Islet precursor cell (in vitro differentiated cells): Measurements from ENCODE around the gene BBX.

Experiments used
- DNase-seq: peaks from one replicate; pipeline ENCODE4 v3.0.0-alpha.2; 2018

The BBX gene

DNA sequence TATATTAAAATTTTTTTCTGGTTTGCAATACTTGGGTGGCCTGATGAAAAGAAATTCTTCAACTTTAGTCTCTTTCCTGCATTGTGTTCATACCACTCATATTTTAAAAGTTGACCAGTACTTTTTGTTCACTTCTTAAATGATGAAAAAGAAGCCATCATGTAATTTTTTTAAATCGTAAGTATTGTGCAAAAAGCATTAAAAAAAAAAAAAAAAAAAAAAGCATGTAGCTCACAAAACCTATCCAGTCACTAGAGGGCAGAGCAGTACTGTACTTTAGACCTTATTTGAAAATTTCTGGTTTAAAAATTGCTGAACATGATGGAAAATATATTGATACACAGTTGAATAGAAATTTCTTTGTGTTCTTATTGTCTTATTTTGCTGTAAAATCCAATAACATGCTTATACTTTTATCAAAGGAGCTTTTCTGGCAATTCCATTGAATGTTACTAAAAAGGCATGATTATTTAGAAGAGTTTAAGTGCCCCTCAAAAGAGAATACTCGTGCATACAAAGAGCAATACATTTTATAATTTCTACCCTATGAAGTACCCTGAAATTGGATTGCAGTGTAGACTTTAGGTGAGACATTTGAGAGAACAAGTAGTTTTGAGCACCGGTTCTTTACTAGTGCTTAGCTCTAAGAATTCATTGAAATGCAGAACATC, 137.7 kb downstream of the BBX start:
- no peak for DNase-seq

DNA sequence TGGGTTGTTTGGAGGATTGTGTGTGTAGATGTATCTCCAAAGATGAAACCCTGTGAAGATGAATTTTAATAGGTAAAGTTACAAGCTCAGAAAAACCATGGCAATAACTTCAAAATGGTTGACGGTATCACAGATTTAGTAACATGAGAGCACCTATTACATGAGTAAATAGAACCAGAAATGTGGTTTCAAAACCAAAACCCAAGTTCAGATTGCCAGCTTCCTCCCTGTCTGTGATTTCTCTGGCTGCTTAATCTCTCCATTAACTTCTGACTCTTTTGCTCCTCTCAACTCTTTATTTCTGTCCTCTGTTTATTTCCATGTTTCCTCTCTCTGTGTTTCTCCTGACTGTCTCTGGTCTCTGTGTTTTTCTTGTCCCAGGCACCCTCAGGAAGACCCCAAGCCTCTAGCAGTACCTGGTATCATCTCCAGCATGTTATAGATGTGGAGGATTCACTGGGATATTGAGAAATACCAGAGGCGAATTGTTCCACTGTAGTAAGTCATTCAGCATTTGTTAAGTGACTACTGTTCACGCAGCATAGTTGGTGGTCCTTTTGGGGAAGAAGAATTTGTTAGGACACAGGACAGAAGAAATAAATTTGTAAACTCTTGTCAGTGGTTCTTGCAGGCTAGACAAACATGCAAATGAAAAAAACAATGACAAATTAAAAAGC, 138.8 kb downstream of the BBX start:
- DNase-seq, result no peak

DNA sequence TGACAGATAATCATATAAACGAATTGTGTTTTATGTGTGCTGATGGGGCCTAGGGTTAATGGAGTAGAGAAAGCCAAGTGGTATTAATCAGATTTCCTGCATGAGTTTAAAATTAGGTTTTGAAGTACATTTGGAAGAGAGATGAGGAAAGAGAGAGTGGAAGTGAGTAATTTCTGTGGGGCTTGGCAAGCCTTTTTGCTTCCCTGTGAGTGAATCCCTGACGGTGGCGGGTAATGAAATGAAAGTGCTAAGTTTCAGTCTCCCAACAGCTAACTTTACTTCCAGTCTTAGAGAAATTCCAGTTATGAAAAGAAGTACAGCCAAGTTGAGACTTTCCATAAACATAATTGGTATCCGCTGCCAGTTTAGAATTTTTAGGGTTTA, 139.4 kb downstream of the BBX start:
- no peak for DNase-seq

DNA sequence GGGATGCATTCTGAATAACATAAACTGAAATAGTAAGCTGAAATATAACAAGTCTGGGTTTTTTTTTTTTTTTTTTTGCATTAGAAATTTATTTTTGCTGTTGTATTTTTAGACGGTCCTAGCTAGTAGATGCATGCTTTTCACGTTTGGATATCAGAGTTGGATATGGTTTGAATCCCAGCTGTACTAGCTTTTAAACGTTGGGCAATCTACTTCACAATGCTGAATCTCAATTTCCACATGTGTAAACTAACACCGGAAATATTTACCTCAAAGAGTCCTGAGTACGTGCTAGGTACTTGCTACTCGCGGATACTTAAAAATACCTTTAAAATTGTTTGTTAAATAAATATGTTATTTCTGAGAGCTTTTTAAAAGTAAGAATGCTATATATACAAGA, 139.8 kb downstream of the BBX start:
- DNase-seq, result no peak

DNA sequence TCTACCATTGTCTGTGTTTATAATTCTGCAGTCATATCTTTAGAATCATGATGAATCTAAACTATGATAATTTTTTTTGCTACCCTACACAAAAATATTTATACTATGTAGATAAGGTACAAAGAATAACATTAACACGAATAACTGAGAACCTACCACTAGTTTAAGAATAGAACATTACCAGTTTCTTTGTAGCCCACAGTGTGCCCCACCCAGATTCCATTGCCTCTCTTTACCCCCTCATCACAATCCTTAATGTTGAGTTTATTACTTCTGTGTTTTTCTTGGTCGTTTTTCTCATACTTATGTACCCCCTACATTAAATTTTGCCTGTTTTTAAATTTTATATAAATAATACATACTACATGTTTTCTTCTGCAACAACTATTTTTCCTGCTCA, 140.5 kb downstream of the BBX start:
- no peak for DNase-seq

DNA sequence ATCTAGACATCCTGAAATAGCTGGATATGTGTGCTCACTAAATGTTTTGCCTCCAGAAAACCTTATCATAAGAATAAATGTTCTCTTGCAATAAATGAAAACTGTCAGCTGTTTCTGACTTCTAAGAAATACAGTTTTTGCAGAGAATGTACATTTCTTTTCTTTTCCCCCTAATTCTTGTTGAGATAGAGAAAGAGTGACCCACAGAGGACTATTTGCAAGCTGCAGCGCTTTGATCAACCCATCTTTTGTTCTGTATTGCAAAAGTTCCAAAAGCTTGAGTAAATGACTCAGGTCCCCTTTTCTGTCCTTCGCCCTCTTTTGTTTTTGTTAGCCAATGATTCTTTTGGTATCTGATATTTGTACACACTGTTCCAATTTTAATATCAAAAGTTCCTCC, 141.9 kb downstream of the BBX start:
- no peak for DNase-seq

DNA sequence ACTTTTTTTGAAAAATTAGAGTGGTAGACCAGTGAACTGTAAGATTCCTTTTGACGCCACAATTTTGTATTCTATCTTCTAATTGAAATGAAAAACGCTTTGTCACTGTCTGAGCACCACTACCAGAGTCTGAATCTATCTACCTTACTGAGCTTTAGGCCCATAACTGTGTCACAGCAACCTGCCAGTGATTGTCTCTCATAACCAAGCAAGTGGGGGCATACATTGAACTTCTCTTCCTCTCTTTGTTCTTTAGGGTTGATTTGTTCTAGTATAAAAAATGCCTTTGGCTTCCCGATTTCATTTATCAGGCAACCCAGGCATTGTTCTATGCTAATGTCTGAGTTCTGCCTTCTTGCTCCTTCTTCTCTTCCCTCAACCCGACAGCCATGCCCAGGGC, 142.6 kb downstream of the BBX start:
- DNase-seq, result no peak

DNA sequence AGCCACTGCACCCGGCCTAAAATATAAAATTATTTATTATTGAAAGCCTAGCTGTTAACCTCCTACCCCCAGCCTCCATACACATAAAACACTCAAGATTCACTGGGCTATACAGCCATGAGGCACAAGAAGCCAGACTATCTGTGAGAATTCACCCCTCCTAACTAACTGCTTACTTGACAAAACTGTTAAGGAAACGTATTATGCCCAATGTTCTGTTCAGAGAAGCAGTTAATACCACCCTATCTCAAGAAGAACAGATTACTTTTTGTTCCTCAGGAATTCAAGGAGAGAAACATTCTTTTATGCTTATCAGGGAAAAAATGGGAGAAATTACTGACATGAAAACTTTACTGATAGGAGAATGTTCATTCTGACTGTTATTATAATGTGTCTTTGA, 144.1 kb downstream of the BBX start:
- no peak for DNase-seq

DNA sequence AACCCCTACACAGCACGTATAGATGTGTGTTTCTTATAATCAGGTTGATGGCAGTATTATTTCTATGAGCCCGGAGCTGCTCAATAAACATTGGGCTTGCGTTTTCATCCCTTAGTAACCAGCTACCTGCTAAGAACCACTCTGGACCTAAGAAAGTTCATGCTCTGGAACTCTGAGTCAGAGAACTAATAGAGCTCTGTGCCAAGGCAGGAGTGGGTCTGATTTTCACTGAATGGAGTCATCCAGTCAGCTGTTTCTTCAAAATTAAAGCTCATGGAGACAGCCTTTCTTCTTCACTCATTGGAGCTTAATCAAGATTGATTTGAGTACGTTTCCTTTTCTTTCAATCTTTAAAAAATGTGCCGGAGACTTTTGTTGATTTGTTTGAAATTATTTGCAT, 145.7 kb downstream of the BBX start:
- DNase-seq, result no peak

DNA sequence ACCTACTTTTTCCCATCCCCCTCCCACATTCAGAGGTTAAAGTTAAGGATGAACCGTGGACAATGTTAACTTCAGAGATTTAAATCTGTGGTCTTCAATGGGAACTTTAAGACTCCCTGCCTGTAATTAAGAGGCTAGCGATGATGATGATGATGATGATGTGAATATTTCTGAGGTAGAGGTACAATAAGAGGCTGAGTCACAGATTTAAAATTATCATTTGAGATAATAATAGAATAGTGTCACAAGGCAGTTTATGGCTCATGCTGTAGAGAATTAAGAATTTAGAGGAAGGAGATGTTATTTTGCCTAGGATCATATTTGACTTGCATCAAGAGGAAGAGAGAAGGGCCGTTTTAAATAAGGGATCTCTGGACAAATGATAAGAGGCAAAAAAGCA, 146.2 kb downstream of the BBX start:
- no peak for DNase-seq

DNA sequence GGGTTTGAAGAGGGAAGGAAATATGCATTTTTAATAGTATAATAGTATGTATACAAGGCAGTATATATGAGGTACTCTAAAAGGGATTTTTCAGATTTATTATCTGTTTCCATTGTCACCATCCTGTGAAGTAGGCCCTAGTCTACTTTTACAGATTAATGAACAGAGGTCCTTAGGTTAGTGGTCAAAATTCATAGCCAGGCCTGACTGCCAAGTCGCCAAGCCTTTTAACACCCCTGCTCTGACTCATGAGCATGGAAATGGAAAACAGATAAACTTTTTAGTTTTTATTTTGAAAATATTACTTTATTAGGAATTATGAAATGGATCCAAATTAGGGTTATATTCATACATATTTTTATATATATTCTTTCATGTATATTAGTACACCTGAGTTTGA, 146.9 kb downstream of the BBX start:
- DNase-seq, result no peak

DNA sequence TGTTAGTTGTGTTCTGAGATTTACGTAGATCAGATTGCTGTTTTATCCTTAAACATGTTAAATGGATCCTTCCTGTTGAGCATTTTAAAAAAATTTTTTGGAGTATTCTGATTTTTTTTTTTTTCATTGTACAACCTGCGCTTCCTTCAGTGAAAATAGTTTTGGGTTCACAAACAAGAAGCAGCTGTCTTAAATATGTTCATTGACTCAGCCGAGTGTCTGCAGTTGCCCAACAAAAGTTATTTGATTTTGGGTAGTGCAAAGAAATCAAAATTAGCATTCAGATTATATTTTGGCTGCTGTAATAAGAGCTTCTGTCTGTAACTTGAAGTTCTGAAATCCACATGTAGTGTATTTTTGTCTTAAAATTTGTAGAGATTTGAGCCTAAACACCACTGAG, 148.2 kb downstream of the BBX start:
- DNase-seq, result no peak

DNA sequence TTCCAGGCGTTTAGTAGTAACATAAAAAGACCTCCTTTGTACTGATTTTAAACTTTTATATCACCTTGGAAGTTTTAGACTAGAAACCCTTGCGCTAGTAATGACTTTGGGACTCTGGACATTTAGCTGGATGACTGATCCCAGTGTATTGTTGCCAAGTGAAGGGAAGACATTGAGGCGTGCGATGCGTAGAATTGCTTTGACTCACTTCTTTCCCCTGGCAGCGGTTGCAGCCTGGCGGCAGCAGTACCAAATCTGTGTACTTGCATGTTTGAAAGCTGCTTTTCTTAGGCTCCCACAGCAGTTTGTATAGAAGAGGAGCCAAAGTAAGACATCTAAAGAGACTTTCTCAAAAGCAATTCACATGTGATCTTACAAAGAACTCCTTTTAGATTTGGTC, 151.6 kb downstream of the BBX start:
- no peak for DNase-seq

DNA sequence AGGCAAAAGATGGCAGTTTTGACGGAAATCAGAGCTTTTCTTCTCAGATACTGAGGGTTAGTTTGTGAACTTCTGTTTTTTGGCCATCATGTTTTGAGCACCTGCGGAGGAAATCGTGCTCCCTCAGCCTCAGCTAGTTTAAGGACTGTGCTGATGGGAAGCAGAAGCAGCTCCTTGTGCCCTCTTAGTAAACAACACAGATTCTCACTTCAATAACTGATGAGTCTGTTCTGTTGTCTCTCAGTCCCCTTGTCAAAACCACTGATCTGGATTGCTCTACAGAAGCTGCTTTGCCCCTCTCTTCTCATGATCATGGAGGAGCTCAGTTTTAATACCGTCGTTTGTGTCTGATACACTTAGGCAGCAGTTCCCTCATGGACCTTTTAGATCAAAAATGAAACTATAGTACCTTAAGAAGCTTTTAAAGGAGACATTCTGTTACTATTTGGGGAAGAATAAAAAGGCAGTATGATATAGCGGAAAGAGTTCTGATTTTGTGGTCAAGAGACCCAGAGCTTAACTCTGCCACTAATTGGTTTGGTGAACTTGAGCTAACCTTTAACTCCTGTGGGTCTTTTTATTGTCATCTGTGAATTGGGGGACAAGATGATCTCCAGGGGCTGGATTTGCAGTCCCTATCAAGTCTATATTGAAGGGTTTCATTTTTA, 152.6 kb downstream of the BBX start:
- DNase-seq, result no peak

DNA sequence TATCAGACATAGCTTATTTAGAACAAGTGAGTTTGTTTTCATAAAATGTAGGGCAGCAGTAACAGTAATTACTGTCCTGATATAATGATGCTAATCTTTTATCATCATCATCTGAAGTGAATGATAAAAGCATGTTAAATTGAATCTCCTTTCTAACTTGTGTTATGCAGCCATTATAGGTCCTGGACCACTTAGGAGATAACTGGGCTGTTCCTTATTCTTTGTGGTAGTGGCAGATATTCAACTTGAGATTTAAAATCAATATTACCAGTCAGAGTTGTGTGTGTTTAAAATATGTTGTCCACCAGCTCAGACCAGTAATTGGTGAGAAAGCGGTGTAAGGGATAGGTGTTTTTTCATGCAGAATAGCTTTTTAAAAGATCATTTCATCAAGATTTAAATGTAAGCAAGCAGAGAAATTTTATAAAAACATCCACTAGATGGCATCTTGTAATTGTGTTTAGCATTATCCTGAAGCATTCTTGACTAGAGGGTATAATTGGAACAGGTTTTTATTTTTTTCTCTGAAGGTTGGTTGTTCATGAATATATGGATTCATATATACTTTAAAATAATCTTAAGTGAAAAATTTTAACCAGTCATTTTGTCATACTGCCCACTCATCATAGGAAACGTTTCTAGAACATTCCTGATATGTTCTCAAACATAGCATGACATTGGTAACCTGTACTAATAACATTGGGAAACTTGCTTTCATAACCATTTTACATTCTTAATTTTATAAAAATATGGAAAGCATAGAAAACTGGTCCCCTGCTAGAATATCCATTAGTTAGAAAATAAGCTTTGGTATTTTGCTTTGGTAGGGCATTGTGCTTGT, 153.9 kb downstream of the BBX start:
- no peak for DNase-seq

DNA sequence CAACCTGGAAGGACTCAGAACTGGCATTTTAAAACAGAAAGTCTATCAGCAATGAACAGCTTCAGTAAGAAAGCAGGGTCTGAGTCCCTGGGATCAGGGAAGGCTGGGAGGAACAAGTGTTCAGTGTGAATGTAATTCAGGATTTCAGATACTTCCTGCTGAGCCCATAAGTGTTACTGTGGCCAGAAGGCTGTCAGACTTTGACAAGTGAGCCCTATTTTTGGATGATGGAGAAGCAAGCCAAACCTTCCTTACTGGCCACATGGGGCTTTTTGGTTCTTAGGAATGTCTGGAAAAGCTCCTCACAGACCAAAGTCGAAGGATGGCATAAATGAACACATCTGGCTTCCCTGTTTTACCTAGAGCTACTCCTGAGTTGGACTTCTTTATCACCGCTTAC, 157.2 kb downstream of the BBX start:
- no peak for DNase-seq

DNA sequence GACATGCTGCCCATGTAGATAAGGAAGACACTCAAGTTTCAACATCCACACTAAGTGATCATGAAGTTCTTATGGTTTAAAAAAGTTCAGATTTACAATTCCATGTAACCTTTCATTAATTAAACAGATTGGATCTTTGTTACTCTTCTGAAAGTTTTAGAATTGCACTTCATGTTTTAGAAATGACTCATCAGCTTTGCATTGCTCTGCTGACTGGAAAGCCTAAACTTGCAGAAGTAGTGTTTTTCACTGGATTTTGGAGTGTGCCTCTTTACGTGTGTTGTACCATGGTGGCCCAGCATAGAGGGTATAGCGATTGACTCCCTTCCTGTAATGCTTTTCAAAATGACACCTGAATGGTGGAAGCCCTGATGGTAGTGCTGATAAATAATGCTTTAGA, 157.9 kb downstream of the BBX start:
- no peak for DNase-seq

DNA sequence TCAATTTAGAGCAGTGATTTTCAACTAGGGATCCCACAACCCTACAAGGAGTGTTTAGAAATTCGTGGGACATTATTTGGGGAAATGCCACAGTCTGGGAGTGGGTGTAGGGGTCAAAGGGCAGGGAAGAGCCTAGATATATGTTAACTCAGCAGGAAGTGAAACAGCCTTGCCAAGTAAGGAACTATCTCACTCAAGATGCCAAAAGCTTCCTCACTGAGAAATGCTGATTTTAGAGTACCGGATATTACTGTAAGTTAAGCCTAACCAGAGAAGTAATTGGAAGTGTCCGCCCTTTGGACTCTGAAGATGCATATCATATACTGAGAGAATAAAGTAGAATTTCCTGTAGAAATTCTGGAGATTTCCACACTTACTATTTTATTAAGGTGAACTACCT, 158.6 kb downstream of the BBX start:
- DNase-seq, result no peak

DNA sequence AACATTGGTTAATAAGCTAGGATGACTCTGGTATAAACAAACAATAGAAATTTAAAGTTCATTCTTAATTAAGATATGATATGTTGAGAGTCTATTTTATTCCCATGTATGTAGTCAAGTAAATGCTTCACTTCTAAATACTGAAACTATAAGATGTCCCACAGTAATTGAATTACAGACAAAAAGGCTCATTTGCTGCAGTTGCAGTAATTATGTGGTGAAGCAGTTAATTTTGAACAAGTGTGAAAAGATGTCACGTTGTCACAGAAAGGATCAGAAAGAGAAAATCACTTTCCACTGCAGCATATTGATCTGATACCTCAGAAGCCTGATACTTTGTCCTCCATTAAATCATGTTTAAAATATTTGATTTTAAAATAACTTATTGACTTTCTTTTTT, 159.8 kb downstream of the BBX start:
- DNase-seq, result no peak

DNA sequence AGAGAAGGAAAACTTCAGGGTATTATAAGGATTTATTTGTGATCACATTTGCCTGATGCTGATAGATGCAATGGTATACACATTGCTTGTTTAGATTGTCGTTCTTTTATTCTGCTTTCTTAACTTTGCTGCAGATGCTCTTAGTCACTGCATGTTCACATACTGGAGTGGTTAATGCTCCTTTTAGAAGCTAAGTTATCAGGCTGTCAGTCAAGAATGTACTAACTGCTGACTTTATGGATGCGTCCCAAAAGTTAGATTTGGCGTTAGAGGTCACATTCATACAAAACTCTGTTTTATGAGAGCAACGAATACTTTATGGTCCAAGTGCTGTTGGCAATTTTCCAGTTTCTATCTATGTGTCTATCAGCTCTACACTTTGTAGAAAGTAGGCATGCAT, 160.7 kb downstream of the BBX start:
- no peak for DNase-seq

DNA sequence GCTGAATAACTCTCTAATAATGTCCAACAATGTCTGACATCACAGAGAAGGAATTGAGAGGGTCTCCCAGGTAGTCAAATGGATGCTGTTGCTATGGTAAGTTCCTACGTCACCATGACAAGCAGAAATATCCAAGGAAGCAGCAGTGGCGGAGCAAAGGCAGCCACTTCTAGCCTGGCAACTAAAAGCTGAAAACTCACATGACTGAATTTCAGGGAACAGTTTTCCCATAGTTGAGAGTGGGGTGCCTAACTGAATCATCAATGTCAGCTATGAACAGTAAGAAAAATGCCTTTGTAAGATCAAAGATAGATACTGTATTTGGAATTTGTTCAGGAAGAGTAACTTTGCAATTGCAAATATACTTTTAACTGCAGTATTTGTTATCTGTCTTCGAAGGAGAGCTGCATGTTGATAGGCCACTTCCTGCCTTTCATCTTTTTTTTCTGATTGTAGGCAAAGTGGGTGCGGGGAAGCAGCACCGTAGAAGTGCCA, 161.7 kb downstream of the BBX start:
- DNase-seq, result peak; percentile 58

DNA sequence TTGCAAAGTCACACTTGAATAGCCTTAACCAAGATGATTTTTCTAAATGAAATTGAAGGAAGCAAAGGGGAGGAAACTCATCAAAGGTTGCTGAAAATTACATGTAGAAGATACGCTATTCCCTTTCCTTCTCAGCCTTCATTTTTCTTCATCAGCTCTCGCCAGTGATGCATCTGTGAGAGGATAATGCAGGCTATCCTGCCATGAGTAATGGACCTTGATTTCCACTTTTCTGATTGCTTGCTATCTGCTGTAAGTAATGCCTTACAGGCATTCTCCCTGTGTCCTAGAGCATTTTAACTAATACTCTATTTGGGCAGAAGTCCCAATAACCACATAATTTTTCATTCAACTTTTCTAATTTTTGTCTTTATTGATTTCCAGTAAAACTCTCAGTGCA, 162.6 kb downstream of the BBX start:
- DNase-seq, result no peak

DNA sequence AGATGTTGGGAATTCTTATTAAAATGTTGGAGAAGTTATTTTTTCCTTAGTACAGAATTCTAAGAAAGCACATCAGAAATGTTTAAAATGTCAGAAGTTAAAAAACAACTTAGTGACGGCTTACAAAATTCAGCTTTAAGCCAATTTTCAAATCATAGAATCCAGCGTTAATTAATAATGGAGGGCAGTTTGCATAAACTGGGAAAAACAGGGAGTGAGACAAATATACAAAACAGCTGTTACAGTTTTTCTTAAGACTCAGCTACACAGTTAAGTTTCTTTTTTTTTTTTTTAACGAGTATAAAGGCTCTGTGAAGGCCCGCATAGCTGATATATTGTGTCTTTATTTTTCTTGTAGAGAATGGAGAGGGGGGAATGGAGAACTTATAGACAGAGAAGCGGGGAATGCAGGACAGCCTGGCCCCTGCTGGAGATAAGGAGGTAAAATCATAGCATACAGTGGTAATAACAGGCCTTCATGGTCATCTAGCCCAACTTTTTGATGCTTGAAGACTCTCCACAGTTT, 164.4 kb downstream of the BBX start:
- DNase-seq, result no peak
